Posterior vena cava (tissue), 2 donors: ENCODE data around the gene BIK. TPM values are rescaled to one million over a fixed set of nuclear protein-coding genes. Genes with fewer than 3 reads are reported as not detected.

Experiments used
- DNase-seq: peaks from one replicate; pipeline ENCODE4 v3.0.0-alpha.2; 2020; ENCODE audit warnings: low spot score
- intact Hi-C, 2 donors: fragments of 100-400 bp; cut with DNase I; formaldehyde crosslinking; loops; one replicate each; pipeline versions ENCODE4 v1.14.1 to v1.14.2; 2022 to 2023
- total RNA-seq, 2 donors: library from RNA; stranded (reverse); fragmentation: NEBNext Ultra II Directional; extraction: Animal tissue kit (Norgen Biotek cat#: 25700); gene quantifications; one replicate each; pipeline ENCODE4 v1.2.1, GENCODE V29; 2021
- donor health status: DM: yes; HTN: yes; CAD: no.
- donor health status: DM: yes; HTN: yes; CAD: no.

BIK gene
- total RNA-seq, 2 donors from 2014 or later, result not detected

DNA sequence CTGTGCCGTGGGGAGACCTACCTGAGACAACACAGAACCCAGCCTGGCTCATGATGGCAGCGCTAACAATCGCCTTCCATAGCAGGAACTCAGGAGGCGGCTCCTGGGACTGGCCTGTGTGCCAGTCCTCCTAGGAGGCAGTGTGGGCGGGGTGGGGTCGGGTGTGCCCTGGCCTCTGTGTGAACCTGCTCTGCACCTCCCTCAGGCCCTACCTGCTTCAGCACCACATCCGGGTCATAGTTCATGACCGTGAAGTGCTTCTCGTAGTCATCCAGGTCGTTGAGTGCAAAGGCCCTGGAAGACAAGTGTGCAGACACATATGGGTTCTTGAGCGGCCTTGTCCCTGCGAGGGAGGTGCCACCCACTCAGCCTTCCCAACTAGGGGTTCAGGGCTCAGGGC, 61.1 kb downstream of the BIK start:
- intact Hi-C loops, result no loop called here

DNA sequence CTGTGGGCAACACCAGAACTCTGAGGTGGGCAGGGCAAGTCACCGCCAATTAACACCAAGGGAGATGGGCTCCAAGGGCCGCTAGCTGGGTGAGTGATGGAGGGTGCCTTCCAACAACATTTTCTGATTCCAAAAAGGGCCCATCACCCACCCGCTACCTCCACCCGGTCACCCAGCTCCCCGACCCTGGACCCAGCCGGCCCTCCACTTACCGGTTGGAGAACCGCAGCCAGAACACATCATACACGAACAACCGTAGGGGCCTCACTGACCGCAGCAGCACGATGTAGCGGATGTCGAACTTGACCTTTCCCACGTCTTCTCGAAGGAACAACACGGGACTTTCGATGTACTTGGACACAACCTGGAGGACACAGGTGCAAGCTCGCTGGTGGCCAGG, 61.6 kb downstream of the BIK start:
- DNase-seq, result no peak
- intact Hi-C loops, result no loop called here

More for the DNA sequence above, 61.1 kb downstream of the BIK start:
- DNase-seq, result no peak

DNA sequence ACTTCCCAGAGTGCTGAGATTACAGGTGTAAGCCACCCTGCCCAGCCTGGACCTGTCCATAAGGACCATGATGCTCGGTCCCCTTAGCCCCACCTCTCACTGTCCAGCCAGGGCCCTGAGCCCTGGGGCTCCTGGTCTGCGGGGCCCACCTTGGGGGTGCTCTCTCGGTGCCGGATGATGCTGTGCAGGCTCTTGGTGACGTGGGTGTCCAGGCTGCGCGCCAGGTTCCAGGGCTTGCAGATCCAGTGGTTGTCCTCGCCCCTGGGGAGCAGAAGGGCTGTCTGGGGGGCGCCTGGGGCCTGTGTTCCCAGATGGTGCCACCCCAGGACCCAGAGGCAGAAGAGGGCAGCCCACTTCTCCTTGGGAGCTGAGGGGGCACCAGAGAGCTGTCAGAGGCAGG, 63.0 kb downstream of the BIK start:
- DNase-seq, result no peak
- intact Hi-C loops, result no loop called here

DNA sequence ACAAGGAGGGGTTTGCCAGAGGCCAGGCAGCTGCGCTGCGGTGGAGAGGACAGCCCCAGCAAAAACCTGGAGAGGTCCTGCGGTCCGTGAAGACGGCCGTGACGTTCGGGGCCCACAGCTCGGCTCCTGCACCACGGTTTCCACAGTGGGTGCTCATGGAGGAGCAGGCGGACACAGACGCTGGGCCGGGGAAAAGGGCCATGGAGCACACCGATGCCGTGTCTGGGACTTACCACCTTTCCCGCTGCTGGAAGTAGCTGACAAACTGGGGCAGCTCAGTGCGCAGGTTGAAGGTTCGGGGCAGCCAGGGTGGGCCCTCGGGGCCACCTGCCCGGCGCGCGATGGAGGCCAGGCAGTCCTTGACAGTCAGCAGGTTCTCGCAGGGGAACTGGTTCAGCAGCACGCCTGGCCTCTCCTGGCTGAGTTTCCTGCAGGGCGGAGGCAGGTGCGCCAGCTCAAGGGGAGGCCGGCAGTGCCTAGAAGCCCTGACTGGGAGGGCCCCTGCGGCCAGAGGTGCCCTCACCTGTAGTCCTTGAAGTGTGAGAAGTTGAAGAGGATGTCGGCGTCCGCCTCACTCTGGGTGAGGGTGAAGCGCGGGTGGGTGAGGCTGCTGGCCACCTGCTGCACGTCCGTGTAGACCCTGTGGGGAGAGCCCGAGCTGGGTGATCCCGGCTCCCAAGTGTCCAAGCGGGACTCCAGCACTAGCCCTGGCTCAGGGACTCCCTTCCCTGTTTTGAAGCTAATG, 63.6 kb downstream of the BIK start:
- intact Hi-C loops, result no loop called here
- no peak for DNase-seq

DNA sequence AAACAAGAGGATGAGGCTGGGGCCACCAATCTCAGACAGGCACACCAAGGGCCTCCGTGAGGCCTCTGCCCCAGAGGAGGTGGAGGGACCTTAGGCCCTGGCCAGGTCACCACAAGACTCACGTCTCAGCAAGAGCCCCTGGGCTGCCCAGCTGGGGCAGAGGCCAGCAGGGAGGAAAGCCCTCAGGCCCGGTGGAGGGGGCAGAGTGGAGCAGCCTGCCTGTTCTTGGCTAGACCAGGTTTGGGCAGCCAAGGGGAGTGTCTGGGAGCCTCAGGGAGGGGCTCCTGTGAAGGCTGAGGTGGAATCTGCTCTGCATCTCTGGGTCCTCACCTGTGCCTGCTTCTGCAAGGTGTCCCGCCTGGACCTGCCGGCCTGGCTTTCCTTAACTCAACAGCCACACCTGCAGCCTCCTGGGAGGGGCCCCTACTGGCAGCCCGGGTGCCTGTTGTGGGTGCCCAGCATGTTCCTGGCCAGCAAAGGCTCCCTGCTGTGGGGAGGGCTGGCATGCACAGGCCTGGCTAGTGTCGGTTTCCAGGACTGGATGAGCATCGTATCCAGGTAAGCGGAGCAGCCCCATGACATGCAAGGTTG, 64.5 kb downstream of the BIK start:
- peak; percentile 59 for DNase-seq
- intact Hi-C loops, result no loop called here

DNA sequence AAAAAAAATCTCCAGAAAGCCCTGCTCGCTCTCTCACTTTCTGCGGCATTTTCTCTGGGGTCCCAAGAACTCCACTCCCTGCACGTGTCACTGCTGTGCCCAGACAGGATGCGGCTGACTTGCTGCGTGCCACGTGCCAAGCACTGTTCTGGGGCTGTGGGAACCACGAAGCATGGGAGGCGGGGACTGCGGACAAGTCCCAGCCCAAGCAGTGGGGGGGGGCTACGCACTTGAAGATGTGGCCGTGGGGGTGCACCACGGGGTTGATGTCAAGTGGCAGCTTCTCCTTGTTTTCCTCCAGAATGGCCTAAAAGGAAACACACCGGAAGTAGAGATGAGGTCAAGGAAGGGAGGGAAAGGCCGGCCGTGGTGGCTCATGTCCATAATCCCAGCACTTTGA, 65.5 kb downstream of the BIK start:
- intact Hi-C loops, result no loop called here
- DNase-seq, result no peak

DNA sequence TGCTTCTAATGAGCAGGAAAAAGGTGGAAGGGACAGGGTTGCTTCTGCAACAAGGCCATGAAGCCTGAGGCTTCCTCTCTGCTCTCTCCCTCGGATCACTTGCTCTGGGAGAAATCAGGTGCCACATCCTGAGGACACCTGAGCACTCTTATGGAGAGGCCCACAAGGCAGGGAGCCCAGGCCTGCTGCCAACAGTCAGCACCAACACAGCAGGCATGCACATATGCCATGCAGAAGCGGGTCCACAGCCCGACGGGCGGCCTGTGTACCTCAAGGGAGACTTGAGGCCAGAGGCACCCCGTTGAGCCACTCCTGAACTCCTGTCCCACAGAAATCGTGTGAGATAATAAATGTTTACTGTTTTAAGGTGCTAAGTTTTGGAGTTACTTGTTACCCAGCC, 66.9 kb downstream of the BIK start:
- intact Hi-C loops, result no loop called here
- DNase-seq, result no peak

Other genes starting within 250 kb of the BIK start
- gene PACSIN2, start 95.6 kb upstream of the BIK start, total RNA-seq, result 10 to 100 TPM; 71.8 to 85.6 TPM
- 1 to 10 TPM; 5.0 to 7.2 TPM for gene TTLL1, start 21.4 kb upstream of the BIK start, total RNA-seq
- 10 to 100 TPM in 1 of 2 donors, 1 to 10 TPM in 1; 8.9 to 10.2 TPM for gene MCAT, start 32.6 kb downstream of the BIK start, total RNA-seq
- 10 to 100 TPM; 75.1 to 84.3 TPM for gene TSPO, start 40.8 kb downstream of the BIK start, total RNA-seq
- gene TTLL12, start 76.4 kb downstream of the BIK start, total RNA-seq, result 10 to 100 TPM; 13.9 to 16.0 TPM
- gene SCUBE1, start 232.6 kb downstream of the BIK start, total RNA-seq, result 1 to 10 TPM in 1 of 2 donors, under 1 TPM in 1; 0.79 to 1.1 TPM